H1 (cell line): ENCODE results near the gene STRIP2. TPM values are rescaled to one million over a fixed set of nuclear protein-coding genes. Genes with fewer than 3 reads are reported as not detected.
"Not testable (repeated sequence)": the region's sequence is repeated elsewhere in the genome, so short reads cannot be mapped to it uniquely, and the experiment has no call there.

Experiments
- CTCF ChIA-PET: fragments of 300-600 bp; sonication (Branson Sonifier 250); formaldehyde crosslinking; loops from one replicate; lab custom pipeline; 2021; ENCODE audit not compliant: partially characterized antibody; lab: Charles Lee
- POLR2A ChIA-PET: fragments of 300-600 bp; sonication (Branson Sonifier 250); formaldehyde crosslinking; loops from one replicate; lab custom pipeline; 2021; ENCODE audit warnings: inconsistent platforms; ENCODE audit not compliant: partially characterized antibody; lab: Charles Lee
- DNase-seq, 2 experiments: peaks; one replicate each; pipeline versions ENCODE4 v3.0.0 to v3.0.0-alpha.2; 2010 to 2022; ENCODE audit warnings: low spot score in 2 of 2, low read depth in 1 of 2, mixed read lengths in 1 of 2
- FAIRE-seq: peaks from 2 replicates; lab custom pipeline; 2011; peaks lifted over from hg19 to GRCh38; lab: Jason Lieb, UNC
- H2AFZ ChIP-seq: 2 replicates; pipeline ENCODE4 v1.8.1; 2012; ENCODE audit warnings: low read length, inconsistent platforms
- H2AK5ac ChIP-seq: 2 replicates; pipeline ENCODE4 v1.6.1; 2013; ENCODE audit warnings: low read depth, low read length
- H2BK120ac ChIP-seq: replicated peaks from 2 replicates; pipeline ENCODE3; 2013; ENCODE audit warnings: low read depth, low read length, inconsistent platforms
- H2BK12ac ChIP-seq: 2 replicates; pipeline ENCODE4 v1.6.1; 2013; ENCODE audit warnings: low read depth, low read length
- H2BK15ac ChIP-seq: 2 replicates; pipeline ENCODE4 v1.6.1; 2013; ENCODE audit warnings: low read length
- H2BK20ac ChIP-seq: 2 replicates; pipeline ENCODE4 v1.6.1; 2013; ENCODE audit warnings: low read length
- H2BK5ac ChIP-seq: 2 replicates; pipeline ENCODE4 v1.6.1; 2013; ENCODE audit warnings: low read depth, low read length
- H3K14ac ChIP-seq: 2 replicates; pipeline ENCODE4 v1.6.1; 2013; ENCODE audit warnings: inconsistent platforms; ENCODE audit not compliant: insufficient read length
- H3K18ac ChIP-seq: 2 replicates; pipeline ENCODE4 v1.6.1; 2013; ENCODE audit warnings: low read length; ENCODE audit errors: extremely low read depth
- H3K23ac ChIP-seq: 2 replicates; pipeline ENCODE4 v1.6.1; 2013; ENCODE audit warnings: inconsistent platforms; ENCODE audit not compliant: insufficient read length
- H3K23me2 ChIP-seq: 2 replicates; pipeline ENCODE4 v1.6.1; 2013; ENCODE audit warnings: low read depth, low read length
- H3K27ac ChIP-seq: 2 replicates; pipeline ENCODE4 v1.6.1; 2011; ENCODE audit warnings: low read depth, low read length, inconsistent platforms
- H3K27me3 ChIP-seq, 4 experiments: replicated peaks in 1 of 4; 1 replicate in 1 of 4; 2 replicates in 3 of 4; pipeline versions ENCODE4 v1.6.1 to v1.8.1; 2011 to 2013; ENCODE audit warnings: low read length in 3 of 4, mild to moderate bottlenecking in 3 of 4, inconsistent platforms in 2 of 4, mixed read lengths in 2 of 4, moderate library complexity in 1 of 4; ENCODE audit not compliant: control insufficient read depth in 3 of 4, insufficient read depth in 3 of 4; ENCODE audit errors: extremely low read depth in 1 of 4
- H3K36me3 ChIP-seq, 4 experiments: 2 replicates each; pipeline versions ENCODE4 v1.6.1 to v1.8.1; 2011 to 2013; ENCODE audit warnings: mild to moderate bottlenecking in 4 of 4, low read length in 3 of 4, moderate library complexity in 2 of 4, control low read depth in 1 of 4, inconsistent platforms in 1 of 4; ENCODE audit not compliant: insufficient read depth in 4 of 4, control insufficient read depth in 2 of 4
- H3K4ac ChIP-seq: replicated peaks from 2 replicates; pipeline ENCODE3; 2013; ENCODE audit warnings: low read length, low read depth, mixed read lengths, inconsistent platforms; ENCODE audit not compliant: insufficient read length
- H3K4me1 ChIP-seq, 4 experiments: replicated peaks in 1 of 4; 1 replicate in 1 of 4; 2 replicates in 3 of 4; pipeline versions ENCODE4 v1.6.1 to v1.8.1; 2011 to 2013; ENCODE audit warnings: low read length in 3 of 4, inconsistent platforms in 2 of 4, mixed read lengths in 1 of 4; ENCODE audit not compliant: insufficient read depth in 4 of 4, control insufficient read depth in 3 of 4
- H3K4me2 ChIP-seq, 2 experiments: 2 replicates each; pipeline versions ENCODE4 v1.6.1 to v1.8.1; 2011 to 2013; ENCODE audit warnings: low read depth in 2 of 2, low read length in 2 of 2, control low read depth in 1 of 2, inconsistent platforms in 1 of 2, mild to moderate bottlenecking in 1 of 2; ENCODE audit not compliant: insufficient read depth in 1 of 2
- H3K4me3 ChIP-seq, 4 experiments: fragments of 200-600, 300-600 bp in 1 of 4; sonication (generic), shearing (Covaris generic), sonication (Bioruptor Twin) in 1 of 4; 2 replicates each; pipeline versions ENCODE4 v1.5.1 to v1.8.1; 2011 to 2016; ENCODE audit warnings: low read length in 4 of 4, low read depth in 3 of 4, control low read depth in 2 of 4, inconsistent platforms in 2 of 4, mild to moderate bottlenecking in 2 of 4, mixed read lengths in 1 of 4, moderate library complexity in 1 of 4; ENCODE audit not compliant: insufficient read depth in 2 of 4; ENCODE audit errors: extremely low read depth in 1 of 4
- H3K56ac ChIP-seq: replicated peaks from 2 replicates; pipeline ENCODE3; 2013; ENCODE audit warnings: low read depth, mild to moderate bottlenecking, mixed read lengths, low read length, inconsistent platforms; ENCODE audit not compliant: insufficient read length
- H3K79me1 ChIP-seq: 2 replicates; pipeline ENCODE4 v1.6.1; 2013; ENCODE audit warnings: low read depth, low read length, control low read depth
- H3K79me2 ChIP-seq, 2 experiments: 2 replicates each; pipeline versions ENCODE4 v1.6.1 to v1.8.1; 2012 to 2013; ENCODE audit warnings: low read length in 2 of 2, mild to moderate bottlenecking in 2 of 2, inconsistent platforms in 1 of 2; ENCODE audit not compliant: insufficient read depth in 2 of 2, control insufficient read depth in 1 of 2
- H3K9ac ChIP-seq, 4 experiments: replicated peaks in 1 of 4; 1 replicate in 1 of 4; 2 replicates in 3 of 4; pipeline versions ENCODE4 v1.6.1 to v1.8.1; 2011 to 2013; ENCODE audit warnings: low read depth in 3 of 4, low read length in 3 of 4, control low read depth in 2 of 4, mild to moderate bottlenecking in 2 of 4, moderate library complexity in 2 of 4, inconsistent platforms in 1 of 4; ENCODE audit errors: extremely low read depth in 1 of 4
- H3K9me3 ChIP-seq, 2 experiments: 2 replicates each; pipeline versions ENCODE4 v1.6.1 to v1.8.1; 2012 to 2013; ENCODE audit warnings: mild to moderate bottlenecking in 2 of 2, moderate library complexity in 2 of 2, control low read depth in 1 of 2, inconsistent platforms in 1 of 2, low read depth in 1 of 2, low read length in 1 of 2, mixed read lengths in 1 of 2; ENCODE audit not compliant: insufficient read depth in 2 of 2
- H4K20me1 ChIP-seq, 2 experiments: replicated peaks in 1 of 2; 2 replicates each; pipeline versions ENCODE3 to v1.8.1; 2011 to 2013; ENCODE audit warnings: inconsistent platforms in 2 of 2, low read length in 2 of 2, mild to moderate bottlenecking in 1 of 2; ENCODE audit not compliant: insufficient read depth in 2 of 2, control insufficient read depth in 1 of 2
- H4K5ac ChIP-seq: 2 replicates; pipeline ENCODE4 v1.6.1; 2013; ENCODE audit warnings: low read length, low read depth, mixed read lengths, inconsistent platforms; ENCODE audit not compliant: insufficient read length
- H4K8ac ChIP-seq: 2 replicates; pipeline ENCODE4 v1.8.0; 2013; ENCODE audit warnings: mild to moderate bottlenecking, moderate library complexity, low read length, inconsistent platforms; ENCODE audit not compliant: insufficient read depth; ENCODE audit errors: extremely low read depth
- H4K91ac ChIP-seq: replicated peaks from 2 replicates; pipeline ENCODE3; 2013; ENCODE audit warnings: low read length, mixed read lengths, inconsistent platforms; ENCODE audit not compliant: insufficient read length
- YY1 ChIP-seq: IDR thresholded peaks from 2 replicates; pipeline ENCODE4 v1.6.1; 2011; ENCODE audit warnings: low read depth, mild to moderate bottlenecking, low read length
- whole genome bisulfite sequencing, 2 experiments: shearing (Covaris generic) in 1 of 2; methylation state at CpG; one replicate each; pipeline versions ENCODE4 v1.1.6 to v1.1.7; 2013 to 2015; ENCODE audit warnings: low lambda C conversion rate in 2 of 2, mixed read lengths in 2 of 2, inconsistent platforms in 1 of 2, low coverage in 1 of 2, missing lambda C conversion rate in 1 of 2; ENCODE audit not compliant: insufficient replicate concordance in 2 of 2, insufficient coverage in 1 of 2, insufficient read length in 1 of 2; ENCODE audit errors: extremely low coverage in 1 of 2, missing lambda C conversion rate in 1 of 2; 5-methylcytosine and 5-hydroxymethylcytosine counted together
- polyA plus RNA-seq, 7 experiments: library from polyadenylated mRNA; depleted of rRNA in 3 of 7; stranded (reverse) in 5 of 7; unstranded in 2 of 7; fragments of >200 nt in 5 of 7; fragments of 200-250 nt in 2 of 7; gene quantifications; 1 replicate in 5 of 7; 2 replicates in 1 of 7; 4 replicates in 1 of 7; pipeline versions ENCODE4 v1.2.1 to v1.2.3, GENCODE V29; 2011 to 2013; ENCODE audit warnings: missing spikeins in 2 of 7, mixed read lengths in 2 of 7
- total RNA-seq: library from RNA; stranded (reverse); fragmentation: NEBNext Ultra II Directional; extraction: Animal tissue kit (Norgen Biotek cat#: 25700); gene quantifications from 2 replicates; pipeline ENCODE4 v1.2.1, GENCODE V29; 2021

Gene STRIP2
- total and polyA plus RNA-seq, 2 of the 8 experiments (the other 6 are each of a cell fraction or from before 2014, with no cell fraction given) = 5.3 to 8.2 TPM

DNA sequence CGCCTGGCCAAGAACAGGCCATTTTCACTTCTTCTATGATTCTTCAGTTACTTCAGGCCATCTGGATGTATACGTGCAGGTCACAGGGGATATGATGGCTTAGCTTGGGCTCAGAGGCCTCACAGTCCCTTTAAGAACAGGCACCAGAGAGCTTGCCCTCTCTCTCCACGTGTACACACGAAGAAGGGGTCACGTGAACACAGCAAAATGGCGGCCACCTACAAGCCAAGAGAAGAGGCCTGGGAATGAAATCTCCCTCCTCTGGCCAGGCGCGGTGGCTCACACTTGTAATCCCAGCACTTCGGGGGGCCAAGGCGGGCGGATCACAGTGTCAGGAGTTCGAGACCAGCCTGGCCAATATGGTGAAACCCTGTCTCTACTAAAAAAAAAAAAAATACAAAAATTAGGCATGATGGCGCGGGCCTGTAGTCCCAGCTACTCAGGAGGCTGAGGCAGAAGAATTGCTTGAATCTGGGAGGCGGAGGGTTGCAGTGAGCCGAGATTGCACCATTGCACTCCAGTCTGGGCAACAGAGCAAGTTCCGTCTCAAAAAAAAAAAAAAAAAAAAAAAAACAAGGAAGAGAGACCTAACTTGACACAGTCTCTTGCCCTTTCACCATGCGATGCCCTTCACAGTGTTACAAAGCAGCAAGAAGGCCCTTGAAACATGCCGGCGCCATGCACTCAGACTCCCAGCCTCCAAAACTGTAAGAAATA is 100.5 kb downstream of the STRIP2 start:
- H3K79me1 ChIP-seq, H3K9me3 ChIP-seq, H3K4me2 ChIP-seq, H3K18ac ChIP-seq, H3K4me3 ChIP-seq, H2BK20ac ChIP-seq, H3K14ac ChIP-seq, DNase-seq, H4K8ac ChIP-seq, H3K27me3 ChIP-seq, H2BK15ac ChIP-seq, H2AK5ac ChIP-seq, H2BK5ac ChIP-seq, H3K23ac ChIP-seq, FAIRE-seq, H2BK120ac ChIP-seq, H4K91ac ChIP-seq, H3K4me1 ChIP-seq, H3K56ac ChIP-seq, POLR2A ChIA-PET, H3K4ac ChIP-seq, H3K9ac ChIP-seq, H3K79me2 ChIP-seq, H4K20me1 ChIP-seq, H3K27ac ChIP-seq, H3K23me2 ChIP-seq, H2BK12ac ChIP-seq, H4K5ac ChIP-seq, H3K36me3 ChIP-seq: not testable (repeated sequence)
- 0 out of 2 replicates have a peak, but pooled peaks have one; percentile 48 for TF ChIP-seq YY1
- H2AFZ ChIP-seq = peak overlapping the region; percentile 70; the same call in 1 of the 2 replicates
- WGBS, 2 experiments = 88% methylated on average over 17 of the region's 20 CpGs; no CpG with 5 or more reads in 1 of the 2 experiments
- CTCF ChIA-PET = interaction anchor here (0.8 to 1.3 kb wide), 3 partner anchors 10 to 78 kb away, joined by 3 to 4 read pairs (median 3); no protein-coding TSS in a partner anchor
